GM12865 (cell line): ENCODE results near the gene PXYLP1.
"Not testable (repeated sequence)": the region's sequence is repeated elsewhere in the genome, so short reads cannot be mapped to it uniquely, and the experiment has no call there.

Experiments used
- DNase-seq: peaks from one replicate; pipeline ENCODE4 v3.0.0; 2010; ENCODE audit warnings: low read depth
- H3K4me3 ChIP-seq: 2 replicates; pipeline ENCODE4 v1.5.1; 2011; ENCODE audit warnings: mild to moderate bottlenecking, low read depth, low read length, control low read depth
- TF ChIP-seq, protein P1 (sequence below): IDR thresholded peaks from 2 replicates; pipeline ENCODE4 v1.5.1; 2011; ENCODE audit warnings: low read length, control low read depth, low read depth, inconsistent platforms; ENCODE audit not compliant: insufficient read depth; ENCODE audit errors: missing control alignments

The PXYLP1 gene

DNA sequence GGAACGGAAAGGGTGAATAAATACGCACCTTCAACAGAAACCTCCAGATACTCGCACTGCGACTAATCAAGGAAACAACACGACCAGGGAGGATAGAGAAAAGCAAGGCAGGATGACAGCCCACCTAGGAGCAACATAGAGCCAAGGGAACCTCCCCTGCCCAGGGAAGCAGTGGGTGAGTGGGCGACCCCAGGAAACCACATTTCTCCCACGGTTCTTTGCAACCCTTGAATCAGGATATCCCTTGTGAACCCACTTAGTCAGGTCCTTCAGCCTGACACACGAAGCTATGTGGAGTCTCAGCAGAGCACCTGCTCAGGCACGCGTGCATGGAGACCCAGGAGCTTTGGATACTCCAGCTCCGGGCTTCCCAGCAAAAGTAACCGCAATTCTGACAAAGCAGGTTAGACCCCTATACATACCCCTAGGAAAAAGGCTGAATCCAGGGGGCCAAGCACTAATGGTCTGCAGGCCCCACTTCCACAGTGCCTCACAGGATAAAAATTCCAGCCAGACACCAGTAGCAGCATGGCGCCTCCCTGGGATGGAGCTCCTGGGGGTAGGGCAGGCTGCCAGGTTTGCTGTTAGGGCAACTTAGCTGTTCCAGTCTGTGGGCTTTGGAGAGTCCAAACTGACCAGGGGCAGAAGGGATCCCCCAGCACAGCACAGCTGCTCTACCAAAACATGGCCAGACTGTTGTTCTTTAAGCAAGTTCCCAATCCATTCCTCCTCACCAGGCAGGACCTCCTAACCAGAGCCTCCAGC lies 38.4 kb upstream of the PXYLP1 start:
- no peak for DNase-seq
- TF ChIP-seq, protein P1, sequence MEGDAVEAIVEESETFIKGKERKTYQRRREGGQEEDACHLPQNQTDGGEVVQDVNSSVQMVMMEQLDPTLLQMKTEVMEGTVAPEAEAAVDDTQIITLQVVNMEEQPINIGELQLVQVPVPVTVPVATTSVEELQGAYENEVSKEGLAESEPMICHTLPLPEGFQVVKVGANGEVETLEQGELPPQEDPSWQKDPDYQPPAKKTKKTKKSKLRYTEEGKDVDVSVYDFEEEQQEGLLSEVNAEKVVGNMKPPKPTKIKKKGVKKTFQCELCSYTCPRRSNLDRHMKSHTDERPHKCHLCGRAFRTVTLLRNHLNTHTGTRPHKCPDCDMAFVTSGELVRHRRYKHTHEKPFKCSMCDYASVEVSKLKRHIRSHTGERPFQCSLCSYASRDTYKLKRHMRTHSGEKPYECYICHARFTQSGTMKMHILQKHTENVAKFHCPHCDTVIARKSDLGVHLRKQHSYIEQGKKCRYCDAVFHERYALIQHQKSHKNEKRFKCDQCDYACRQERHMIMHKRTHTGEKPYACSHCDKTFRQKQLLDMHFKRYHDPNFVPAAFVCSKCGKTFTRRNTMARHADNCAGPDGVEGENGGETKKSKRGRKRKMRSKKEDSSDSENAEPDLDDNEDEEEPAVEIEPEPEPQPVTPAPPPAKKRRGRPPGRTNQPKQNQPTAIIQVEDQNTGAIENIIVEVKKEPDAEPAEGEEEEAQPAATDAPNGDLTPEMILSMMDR, result no peak
- H3K4me3 ChIP-seq, result no peak overlapping the region

GRCh38 chr3:141201122-141201521 lies 30.5 kb upstream of the PXYLP1 start:
- H3K4me3 ChIP-seq, result no peak overlapping the region
- DNase-seq, result no peak
- TF ChIP-seq, protein P1, result no peak

DNA sequence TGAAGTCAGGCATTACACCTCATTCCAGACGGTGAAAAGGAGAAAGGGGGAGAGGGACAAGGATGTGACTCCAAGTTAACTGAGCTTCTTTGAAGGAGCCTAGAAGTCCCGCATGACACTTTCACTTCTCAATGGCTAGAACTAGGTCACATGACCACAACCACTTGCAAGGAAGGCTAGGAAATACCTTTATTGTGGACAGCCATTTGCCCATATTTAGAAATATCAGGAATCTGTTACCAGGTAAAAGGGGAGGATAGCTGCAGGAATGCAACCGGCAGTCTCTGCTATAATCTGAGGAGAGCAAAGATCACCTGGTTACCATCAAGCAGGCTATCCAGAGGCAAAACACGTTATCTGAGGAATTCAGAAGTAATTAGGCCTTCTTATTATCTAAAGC lies 28.9 kb upstream of the PXYLP1 start:
- TF ChIP-seq, protein P1, result no peak
- DNase-seq, result no peak
- H3K4me3 ChIP-seq, result no peak overlapping the region

- DNase-seq, result no peak
- H3K4me3 ChIP-seq, result no peak overlapping the region
- TF ChIP-seq, protein P1, result no peak
Measured at GRCh38 chr3:141203866-141204265, 27.8 kb upstream of the PXYLP1 start.

GRCh38 chr3:141204343-141204742 lies 27.3 kb upstream of the PXYLP1 start:
- no peak overlapping the region for H3K4me3 ChIP-seq
- TF ChIP-seq, protein P1, result no peak
- DNase-seq, result no peak

GRCh38 chr3:141211306-141211705 lies 20.3 kb upstream of the PXYLP1 start:
- not testable (repeated sequence) for DNase-seq, H3K4me3 ChIP-seq

DNA sequence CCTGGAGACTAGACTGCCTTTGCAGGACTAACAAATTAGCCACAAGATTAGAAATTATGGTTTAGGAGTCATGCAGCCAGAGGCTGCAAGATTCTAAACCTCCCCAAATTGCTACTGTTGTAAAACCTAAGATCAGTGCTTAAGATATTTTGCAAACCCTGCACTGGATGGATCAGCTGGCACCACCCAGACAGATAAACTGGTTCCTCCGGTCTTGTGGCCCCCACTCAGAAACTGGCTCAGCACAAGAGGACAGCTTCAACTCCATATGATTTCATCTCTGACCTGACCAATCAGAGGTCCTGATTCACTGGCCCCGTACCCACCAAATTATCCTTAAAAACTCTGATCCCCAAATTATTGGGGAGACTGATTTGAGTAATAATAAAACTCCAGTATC lies 19.5 kb upstream of the PXYLP1 start:
- TF ChIP-seq, protein P1, result no peak
- H3K4me3 ChIP-seq, result no peak overlapping the region
- DNase-seq, result no peak
